Measurements from ENCODE around the gene ATF7. TPM values are rescaled to one million over a fixed set of nuclear protein-coding genes. Genes with fewer than 3 reads are reported as not detected.
"Not testable (repeated sequence)": the region's sequence is repeated elsewhere in the genome, so short reads cannot be mapped to it uniquely, and the experiment has no call there.

ATF7 gene
- polyA plus RNA-seq, 2 of the 4 experiments (the other 2 are of a cell fraction): 22.9 to 38.9 TPM

DNA sequence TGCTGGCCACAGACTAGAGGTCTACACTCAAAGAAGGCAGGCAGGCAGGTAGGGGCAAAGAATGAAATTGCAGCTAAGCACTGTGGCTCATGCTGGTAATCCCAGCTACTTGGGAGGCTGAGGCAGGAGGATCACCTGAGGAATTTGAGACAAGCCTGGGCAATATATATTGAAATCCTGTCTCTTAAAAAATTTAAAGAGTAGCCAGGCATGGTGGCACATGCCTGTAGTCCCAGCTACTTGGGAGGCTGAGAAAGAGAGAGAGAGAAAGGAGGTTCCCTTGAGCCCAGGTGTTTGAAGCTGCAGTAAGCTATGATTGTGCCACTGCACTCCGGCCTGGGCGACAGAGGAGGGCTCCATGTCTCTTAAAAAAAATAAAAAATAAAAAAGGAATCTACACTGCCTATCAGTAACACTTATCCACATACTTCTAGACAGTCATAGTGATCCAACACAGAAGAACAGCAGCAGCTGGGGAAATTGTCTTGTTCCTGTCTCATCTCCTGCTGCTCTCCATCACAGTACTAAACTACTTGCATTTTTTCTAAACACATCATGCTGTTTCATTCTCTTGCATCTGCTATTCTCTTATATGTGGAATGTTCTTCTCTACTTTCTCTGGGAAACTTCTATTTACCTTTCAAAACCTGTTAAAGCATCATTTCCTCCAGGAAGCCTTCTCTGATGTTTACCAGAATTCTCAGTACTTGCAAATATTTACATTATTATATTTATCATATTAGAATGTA is 57.2 kb downstream of the ATF7 start:
- FAIRE-seq (no peak), ATAC-seq (no peak; a peak in 1 of 6 replicates), DNase-seq (ENCODE audit: low read depth in 1 of 2, low spot score in 1 of 2) (no peak)
- no peaks in the 10 kb centered on the region for H3K9me3 ChIP-seq
- H3K4me2 ChIP-seq: peak overlapping the region; percentile 4; the same call in 1 of the 3 replicates
- H3K4me1 ChIP-seq: peaks cover 28% of the 10 kb centered on the region; the same call in 2 of the 3 replicates
- H3K4me3 ChIP-seq: no peak overlapping the region
- ChIA-PET POLR2A (interaction anchor here (0.6 to 1.0 kb wide), 2 partner anchors 43 to 107 kb away, joined by 6 read pairs; partner anchors contain the start of gene ATP5MC2), CTCF (interaction anchor here (0.8 to 5.6 kb wide), 7 partner anchors 16 to 58 kb away, joined by 3 to 35 read pairs (median 3); no protein-coding TSS in a partner anchor)
- TF ChIP-seq RARB (CRISPR knock-in tag; IDR thresholded peaks at IDR 0.05) (no peak), ZFP36 (IDR thresholded peaks at IDR 0.05; ENCODE audit: borderline replicate concordance, partially characterized antibody) (no peak), POLR2A (IDR thresholded peaks at IDR 0.05; ENCODE audit: low read length) (no peak), HDAC2 (IDR thresholded peaks at IDR 0.05) (no peak), RNF2 (IDR thresholded peaks at IDR 0.05; ENCODE audit: borderline replicate concordance, low read depth) (no peak), ZC3H11A (IDR thresholded peaks at IDR 0.05) (no peak), CHD4 (IDR thresholded peaks at IDR 0.05; ENCODE audit: borderline replicate concordance) (no peak), RAD21 (conservative IDR thresholded peaks at IDR 0.05 in 1 of 2, IDR thresholded peaks at IDR 0.05 in 1 of 2) (no peak), TP53 (CRISPR knock-in tag; IDR thresholded peaks at IDR 0.05) (no peak), BHLHE40 (IDR thresholded peaks at IDR 0.05; ENCODE audit: low read depth, low read length) (no peak), JUN (IDR thresholded peaks at IDR 0.05) (no peak), FOSB (CRISPR knock-in tag; IDR thresholded peaks at IDR 0.05) (no peak)
- TF ChIP-seq, protein P1, sequence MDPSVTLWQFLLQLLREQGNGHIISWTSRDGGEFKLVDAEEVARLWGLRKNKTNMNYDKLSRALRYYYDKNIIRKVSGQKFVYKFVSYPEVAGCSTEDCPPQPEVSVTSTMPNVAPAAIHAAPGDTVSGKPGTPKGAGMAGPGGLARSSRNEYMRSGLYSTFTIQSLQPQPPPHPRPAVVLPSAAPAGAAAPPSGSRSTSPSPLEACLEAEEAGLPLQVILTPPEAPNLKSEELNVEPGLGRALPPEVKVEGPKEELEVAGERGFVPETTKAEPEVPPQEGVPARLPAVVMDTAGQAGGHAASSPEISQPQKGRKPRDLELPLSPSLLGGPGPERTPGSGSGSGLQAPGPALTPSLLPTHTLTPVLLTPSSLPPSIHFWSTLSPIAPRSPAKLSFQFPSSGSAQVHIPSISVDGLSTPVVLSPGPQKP (IDR thresholded peaks at IDR 0.05; ENCODE audit: low read depth, low read length): no peak
- TF ChIP-seq, protein P2, sequence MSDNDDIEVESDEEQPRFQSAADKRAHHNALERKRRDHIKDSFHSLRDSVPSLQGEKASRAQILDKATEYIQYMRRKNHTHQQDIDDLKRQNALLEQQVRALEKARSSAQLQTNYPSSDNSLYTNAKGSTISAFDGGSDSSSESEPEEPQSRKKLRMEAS (IDR thresholded peaks at IDR 0.05): no peak
- TF ChIP-seq, protein P3, sequence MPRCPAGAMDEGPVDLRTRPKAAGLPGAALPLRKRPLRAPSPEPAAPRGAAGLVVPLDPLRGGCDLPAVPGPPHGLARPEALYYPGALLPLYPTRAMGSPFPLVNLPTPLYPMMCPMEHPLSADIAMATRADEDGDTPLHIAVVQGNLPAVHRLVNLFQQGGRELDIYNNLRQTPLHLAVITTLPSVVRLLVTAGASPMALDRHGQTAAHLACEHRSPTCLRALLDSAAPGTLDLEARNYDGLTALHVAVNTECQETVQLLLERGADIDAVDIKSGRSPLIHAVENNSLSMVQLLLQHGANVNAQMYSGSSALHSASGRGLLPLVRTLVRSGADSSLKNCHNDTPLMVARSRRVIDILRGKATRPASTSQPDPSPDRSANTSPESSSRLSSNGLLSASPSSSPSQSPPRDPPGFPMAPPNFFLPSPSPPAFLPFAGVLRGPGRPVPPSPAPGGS (IDR thresholded peaks at IDR 0.05): no peak
- WGBS (ENCODE audit: missing lambda C conversion rate): 81% methylated on average over 2 of the region's 2 CpGs
- peak overlapping the region; percentile 45 to 49; a peak in 4 of 6 replicates for H3K27ac ChIP-seq

DNA sequence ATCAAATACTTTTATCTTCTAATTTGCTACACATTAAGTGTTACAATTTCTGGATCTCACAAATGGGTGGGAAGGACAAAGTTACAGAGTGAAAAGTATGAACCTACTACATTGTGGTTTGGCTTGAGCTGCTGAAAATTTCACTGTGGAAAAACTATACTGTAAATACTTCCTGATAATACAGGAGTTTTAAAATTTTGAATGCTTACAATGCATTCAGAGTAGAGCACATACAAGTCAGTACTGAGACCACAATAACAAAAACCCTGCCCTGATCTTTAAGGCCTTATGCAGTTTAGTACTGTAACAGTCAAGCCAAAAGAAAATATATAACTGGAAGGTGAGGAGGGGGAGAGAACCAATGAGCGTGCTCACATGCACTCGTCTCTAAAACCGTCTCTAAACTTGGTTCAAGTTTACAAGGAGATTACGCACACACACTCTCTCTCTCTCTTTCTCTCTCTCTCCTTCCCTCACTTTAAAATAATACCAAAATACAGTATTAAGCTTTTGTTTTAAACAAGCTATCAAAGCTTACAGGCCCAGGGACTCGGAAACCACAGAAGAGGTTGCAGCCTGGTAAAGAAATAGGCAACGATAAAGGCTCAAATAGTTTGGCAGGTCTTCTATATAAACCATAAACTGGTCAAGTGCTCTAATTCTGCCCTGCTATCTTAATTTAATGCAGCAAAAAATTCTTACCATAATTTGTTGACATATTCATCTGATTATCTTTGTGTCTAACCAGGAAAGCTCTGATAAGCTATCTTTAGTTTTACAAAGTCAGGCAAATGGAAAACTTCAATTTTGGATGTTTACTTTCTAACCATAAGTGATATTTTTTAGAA is 58.0 kb downstream of the ATF7 start:
- H3K4me1 ChIP-seq: peaks cover 33% of the 10 kb centered on the region; the same call in 2 of the 3 replicates
- no peak for FAIRE-seq
- WGBS (ENCODE audit: missing lambda C conversion rate): 91% methylated on average over 6 of the region's 6 CpGs
- H3K4me2 ChIP-seq: no peak overlapping the region
- H3K4me3 ChIP-seq: no peak overlapping the region
- DNase-seq (ENCODE audit: low read depth in 1 of 2, low spot score in 1 of 2): no peak
- ATAC-seq: no peak
- POLR2A ChIA-PET: interaction anchor here (0.6 to 1.0 kb wide), 2 partner anchors 42 to 108 kb away, joined by 6 read pairs; partner anchors contain the start of gene ATP5MC2
- CTCF ChIA-PET: interaction anchor here (0.6 to 5.6 kb wide), 8 partner anchors 17 to 107 kb away, joined by 3 to 35 read pairs (median 4); partner anchors contain the start of gene ATP5MC2
- H3K9me3 ChIP-seq: no peaks in the 10 kb centered on the region
- H3K27ac ChIP-seq: peak overlapping the region; percentile 45 to 49; a peak in 4 of 6 replicates
- TF ChIP-seq HOXB5 (CRISPR knock-in tag; IDR thresholded peaks at IDR 0.05) (no peak), KDM1A (IDR thresholded peaks at IDR 0.05; ENCODE audit: low read depth) (no peak), RNF2 (IDR thresholded peaks at IDR 0.05; ENCODE audit: borderline replicate concordance, low read depth) (no peak), FOSB (CRISPR knock-in tag; IDR thresholded peaks at IDR 0.05) (no peak), NFE2L2 (conservative IDR thresholded peaks at IDR 0.05; ENCODE audit: low read length) (no peak)
- TF ChIP-seq, protein P4, sequence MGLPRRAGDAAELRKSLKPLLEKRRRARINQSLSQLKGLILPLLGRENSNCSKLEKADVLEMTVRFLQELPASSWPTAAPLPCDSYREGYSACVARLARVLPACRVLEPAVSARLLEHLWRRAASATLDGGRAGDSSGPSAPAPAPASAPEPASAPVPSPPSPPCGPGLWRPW (IDR thresholded peaks at IDR 0.05): no peak
- TF ChIP-seq, protein P5, sequence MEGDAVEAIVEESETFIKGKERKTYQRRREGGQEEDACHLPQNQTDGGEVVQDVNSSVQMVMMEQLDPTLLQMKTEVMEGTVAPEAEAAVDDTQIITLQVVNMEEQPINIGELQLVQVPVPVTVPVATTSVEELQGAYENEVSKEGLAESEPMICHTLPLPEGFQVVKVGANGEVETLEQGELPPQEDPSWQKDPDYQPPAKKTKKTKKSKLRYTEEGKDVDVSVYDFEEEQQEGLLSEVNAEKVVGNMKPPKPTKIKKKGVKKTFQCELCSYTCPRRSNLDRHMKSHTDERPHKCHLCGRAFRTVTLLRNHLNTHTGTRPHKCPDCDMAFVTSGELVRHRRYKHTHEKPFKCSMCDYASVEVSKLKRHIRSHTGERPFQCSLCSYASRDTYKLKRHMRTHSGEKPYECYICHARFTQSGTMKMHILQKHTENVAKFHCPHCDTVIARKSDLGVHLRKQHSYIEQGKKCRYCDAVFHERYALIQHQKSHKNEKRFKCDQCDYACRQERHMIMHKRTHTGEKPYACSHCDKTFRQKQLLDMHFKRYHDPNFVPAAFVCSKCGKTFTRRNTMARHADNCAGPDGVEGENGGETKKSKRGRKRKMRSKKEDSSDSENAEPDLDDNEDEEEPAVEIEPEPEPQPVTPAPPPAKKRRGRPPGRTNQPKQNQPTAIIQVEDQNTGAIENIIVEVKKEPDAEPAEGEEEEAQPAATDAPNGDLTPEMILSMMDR (IDR thresholded peaks at IDR 0.05): no peak
- TF ChIP-seq, protein P6, sequence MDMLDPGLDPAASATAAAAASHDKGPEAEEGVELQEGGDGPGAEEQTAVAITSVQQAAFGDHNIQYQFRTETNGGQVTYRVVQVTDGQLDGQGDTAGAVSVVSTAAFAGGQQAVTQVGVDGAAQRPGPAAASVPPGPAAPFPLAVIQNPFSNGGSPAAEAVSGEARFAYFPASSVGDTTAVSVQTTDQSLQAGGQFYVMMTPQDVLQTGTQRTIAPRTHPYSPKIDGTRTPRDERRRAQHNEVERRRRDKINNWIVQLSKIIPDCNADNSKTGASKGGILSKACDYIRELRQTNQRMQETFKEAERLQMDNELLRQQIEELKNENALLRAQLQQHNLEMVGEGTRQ (IDR thresholded peaks at IDR 0.05): no peak

DNA sequence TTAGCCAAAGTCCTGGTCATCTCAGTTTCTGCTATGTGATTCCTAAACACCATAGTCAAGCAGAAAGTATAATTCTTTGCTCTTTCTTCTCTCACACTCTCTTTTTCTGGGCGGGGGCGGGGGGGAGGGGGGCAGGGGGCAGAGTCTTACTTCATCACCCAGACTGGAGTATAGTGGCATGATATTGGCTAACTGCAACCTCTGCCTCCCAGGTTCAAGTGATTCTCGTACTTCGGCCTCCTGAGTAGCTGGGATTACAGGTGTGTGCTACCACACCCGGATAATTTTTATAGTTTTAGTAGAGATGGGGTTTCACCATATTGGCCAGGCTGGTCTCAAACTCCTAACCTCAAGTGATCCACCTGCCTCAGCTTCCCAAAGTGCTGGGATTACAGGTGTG is 60.8 kb downstream of the ATF7 start:
- not testable (repeated sequence) for FAIRE-seq

More for the DNA sequence above, 60.8 kb downstream of the ATF7 start:
- POLR2A ChIA-PET; H3K4me3 ChIP-seq; DNase-seq (ENCODE audit: low read depth in 1 of 2, low spot score in 1 of 2); H3K27ac ChIP-seq; ATAC-seq; H3K4me2 ChIP-seq; H3K9me3 ChIP-seq: not testable (repeated sequence)
- CTCF ChIA-PET: interaction anchor here (0.6 to 3.1 kb wide), 3 partner anchors 21 to 610 kb away, joined by 3 to 13 read pairs (median 12); partner anchors contain the start of gene ATP5MC2
- 76% methylated on average over 5 of the region's 5 CpGs for WGBS (ENCODE audit: missing lambda C conversion rate)
- peaks cover 57% of the 10 kb centered on the region for H3K4me1 ChIP-seq
